Thyroid gland (tissue), 4 donors: Measurements from ENCODE around the gene LAMC2. TPM values are rescaled to one million over a fixed set of nuclear protein-coding genes. Genes with fewer than 3 reads are reported as not detected.

Source experiments
- DNase-seq, 2 donors: peaks; one replicate each; pipeline ENCODE4 v3.0.0-alpha.2; 2019
- H3K27ac ChIP-seq, 3 donors: fragments of 200-600 bp; sonication (generic); 1 replicate in 2 of 3; 2 replicates in 1 of 3; pipeline ENCODE4 v1.5.1; 2016 to 2019; ENCODE audit warnings: mild to moderate bottlenecking in 1 of 3, moderate library complexity in 1 of 3
- H3K27me3 ChIP-seq: fragments of 200-600 bp; sonication (generic); one replicate; pipeline ENCODE4 v1.5.1; 2019
- H3K36me3 ChIP-seq, 2 donors: fragments of 200-600 bp; sonication (generic); one replicate each; pipeline ENCODE4 v1.5.1; 2016 to 2019
- H3K4me1 ChIP-seq, 2 donors: fragments of 200-600 bp; sonication (generic); one replicate each; pipeline ENCODE4 v1.5.1; 2017 to 2019
- H3K4me3 ChIP-seq, 3 donors: fragments of 200-600 bp; sonication (generic); replicated peaks in 1 of 3; 1 replicate in 2 of 3; 2 replicates in 1 of 3; pipeline ENCODE4 v1.5.1; 2016; ENCODE audit warnings: mild to moderate bottlenecking in 1 of 3
- H3K9me3 ChIP-seq: fragments of 200-600 bp; sonication (generic); one replicate; pipeline ENCODE4 v1.5.1; 2017
- CTCF ChIP-seq, 6 experiments: fragments of 200-600 bp in 3 of 6; fragments of 450-650 bp in 3 of 6; sonication (generic) in 3 of 6; IDR thresholded peaks; one replicate each; pipeline ENCODE4 v1.5.1; 2016 to 2019; ENCODE audit warnings: antibody characterized with exemption in 6 of 6, mild to moderate bottlenecking in 2 of 6, inconsistent platforms in 1 of 6, moderate library complexity in 1 of 6
- POLR2A ChIP-seq, 2 donors: fragments of 450-650 bp; IDR thresholded peaks; one replicate each; pipeline ENCODE4 v1.6.1; 2017; ENCODE audit warnings: antibody characterized with exemption in 2 of 2, mild to moderate bottlenecking in 2 of 2, moderate library complexity in 1 of 2
- WGBS, 2 donors: methylation state at CpG; one replicate each; pipeline ENCODE4 v1.1.5; 2017; 5-methylcytosine and 5-hydroxymethylcytosine counted together
- intact Hi-C: fragments of 100-400 bp; cut with DNase I; formaldehyde crosslinking; loops from one replicate; pipeline ENCODE4 v1.15.1; 2023
- total RNA-seq, 4 donors: library from RNA; depleted of rRNA; stranded (reverse); fragments of >200 nt; gene quantifications; one replicate each; pipeline ENCODE4 v1.2.3, GENCODE V29; 2016

LAMC2 gene
- total RNA-seq, 4 donors from 2014 or later, result 24.3 to 53.4 (median 27.9) TPM

GRCh38 chr1:183198463-183198862 is 12.4 kb downstream of the LAMC2 start:
- Histone ChIP-seq H3K27ac (no peak overlapping the region), H3K27me3 (no peaks in the 10 kb centered on the region), H3K4me1 (no peaks in the 10 kb centered on the region), H3K4me3 (no peak overlapping the region), H3K9me3 (no peaks in the 10 kb centered on the region), H3K36me3 (no peaks in the 10 kb centered on the region)
- DNase-seq, result no peak
- whole genome bisulfite sequencing, 2 donors, result 82 to 90% methylated on average over 9 of the region's 9 CpGs
- TF ChIP-seq CTCF (IDR thresholded peaks at IDR 0.05), result no peak
- no peak for TF ChIP-seq POLR2A (IDR thresholded peaks at IDR 0.05)
- intact Hi-C loops, result no loop called here

- H3K4me3 ChIP-seq, result no peak overlapping the region
- H3K36me3 ChIP-seq, result no peaks in the 10 kb centered on the region
- WGBS, 2 donors, result 86 to 97% methylated on average over 3 of the region's 3 CpGs
- no peak overlapping the region for H3K27ac ChIP-seq
- no peaks in the 10 kb centered on the region for H3K27me3 ChIP-seq
- H3K4me1 ChIP-seq, result no peaks in the 10 kb centered on the region
- TF ChIP-seq CTCF (IDR thresholded peaks at IDR 0.05) (no peak), POLR2A (IDR thresholded peaks at IDR 0.05) (no peak)
- no peaks in the 10 kb centered on the region for H3K9me3 ChIP-seq
- DNase-seq, result no peak
- intact Hi-C loops, result no loop called here
These were observed 13.2 kb downstream of the LAMC2 start for GRCh38 chr1:183199304-183199703.

GRCh38 chr1:183200451-183200850 is 14.4 kb downstream of the LAMC2 start:
- Histone ChIP-seq H3K4me1 (no peaks in the 10 kb centered on the region), H3K4me3 (no peak overlapping the region), H3K36me3 (no peaks in the 10 kb centered on the region), H3K27me3 (no peaks in the 10 kb centered on the region), H3K27ac (no peak overlapping the region), H3K9me3 (no peaks in the 10 kb centered on the region)
- intact Hi-C loops, result no loop called here
- DNase-seq, result no peak
- WGBS, 2 donors, result 80 to 87% methylated on average over 9 of the region's 9 CpGs
- TF ChIP-seq CTCF (IDR thresholded peaks at IDR 0.05) (no peak), POLR2A (IDR thresholded peaks at IDR 0.05) (no peak)

- DNase-seq, result no peak
- H3K4me3 ChIP-seq, result no peak overlapping the region
- 88 to 93% methylated on average over 3 of the region's 3 CpGs for WGBS, 2 donors
- TF ChIP-seq POLR2A (IDR thresholded peaks at IDR 0.05) (no peak), CTCF (IDR thresholded peaks at IDR 0.05) (no peak)
- intact Hi-C loops, result no loop called here
- H3K27me3 ChIP-seq, result no peaks in the 10 kb centered on the region
- H3K36me3 ChIP-seq, result no peaks in the 10 kb centered on the region
- H3K27ac ChIP-seq, result no peak overlapping the region
- H3K4me1 ChIP-seq, result no peaks in the 10 kb centered on the region
- H3K9me3 ChIP-seq, result no peaks in the 10 kb centered on the region
These were observed 17.0 kb downstream of the LAMC2 start for GRCh38 chr1:183203094-183203493.

- no peaks in the 10 kb centered on the region for H3K27me3 ChIP-seq
- WGBS, 2 donors, result 89 to 92% methylated on average over 3 of the region's 3 CpGs
- H3K36me3 ChIP-seq, result no peaks in the 10 kb centered on the region
- H3K4me1 ChIP-seq, result no peaks in the 10 kb centered on the region
- no peak for DNase-seq
- intact Hi-C loops, result no loop called here
- no peak overlapping the region for H3K27ac ChIP-seq
- no peak for TF ChIP-seq POLR2A (IDR thresholded peaks at IDR 0.05)
- TF ChIP-seq CTCF (IDR thresholded peaks at IDR 0.05), result no peak
- no peak overlapping the region for H3K4me3 ChIP-seq
- H3K9me3 ChIP-seq, result no peaks in the 10 kb centered on the region
These were observed 19.2 kb downstream of the LAMC2 start for GRCh38 chr1:183205196-183205781.
